CD14-positive monocyte (primary cell): ENCODE results near the gene FAM98C. TPM values are rescaled to one million over a fixed set of nuclear protein-coding genes. Genes with fewer than 3 reads are reported as not detected.

Experiments used
- DNase-seq, 3 donors: peaks; one replicate each; pipeline ENCODE4 v3.0.0-alpha.2; 2011 to 2022
- H2AFZ ChIP-seq: 2 replicates; pipeline ENCODE4 v1.6.0; 2012; ENCODE audit warnings: mild to moderate bottlenecking, low read depth, low read length, inconsistent platforms; ENCODE audit not compliant: insufficient read depth, poor library complexity, severe bottlenecking
- H3K27ac ChIP-seq, 2 donors: 1 replicate in 1 of 2; 2 replicates in 1 of 2; pipeline ENCODE4 v1.5.1; 2012 to 2013; ENCODE audit warnings: low read length in 2 of 2, control low read depth in 1 of 2, inconsistent platforms in 1 of 2, low read depth in 1 of 2, mild to moderate bottlenecking in 1 of 2
- H3K27me3 ChIP-seq, 2 donors: one replicate each; pipeline versions ENCODE4 v1.6.0 to v1.6.1; 2011 to 2013; ENCODE audit warnings: low read length in 2 of 2; ENCODE audit not compliant: control insufficient read depth in 2 of 2, insufficient read depth in 2 of 2
- H3K36me3 ChIP-seq, 2 donors: replicated peaks in 1 of 2; 1 replicate in 1 of 2; 2 replicates in 1 of 2; pipeline versions ENCODE4 v1.5.1 to v1.6.1; 2012 to 2013; ENCODE audit warnings: low read length in 2 of 2, control low read depth in 1 of 2, inconsistent platforms in 1 of 2, mild to moderate bottlenecking in 1 of 2; ENCODE audit not compliant: insufficient read depth in 2 of 2, control insufficient read depth in 1 of 2
- H3K4me1 ChIP-seq, 2 donors: 1 replicate in 1 of 2; 2 replicates in 1 of 2; pipeline versions ENCODE4 v1.5.1 to v1.6.1; 2012 to 2013; ENCODE audit warnings: low read length in 2 of 2, control low read depth in 1 of 2, inconsistent platforms in 1 of 2, mild to moderate bottlenecking in 1 of 2, moderate library complexity in 1 of 2; ENCODE audit not compliant: insufficient read depth in 2 of 2, control insufficient read depth in 1 of 2
- H3K4me2 ChIP-seq: replicated peaks from 2 replicates; pipeline ENCODE3; 2012; ENCODE audit warnings: low read length, moderate library complexity, mild to moderate bottlenecking; ENCODE audit not compliant: poor library complexity, severe bottlenecking; ENCODE audit errors: extremely low read depth
- H3K4me3 ChIP-seq, 3 experiments: fragments of 200-600 bp in 1 of 3; sonication (generic) in 1 of 3; replicated peaks in 1 of 3; 1 replicate in 2 of 3; 2 replicates in 1 of 3; pipeline ENCODE4 v1.5.1; 2011 to 2013; ENCODE audit warnings: low read length in 3 of 3, mild to moderate bottlenecking in 3 of 3, control low read depth in 2 of 3, low read depth in 2 of 3, inconsistent platforms in 1 of 3, moderate library complexity in 1 of 3
- H3K79me2 ChIP-seq: 2 replicates; pipeline ENCODE4 v1.6.0; 2012; ENCODE audit warnings: mild to moderate bottlenecking, control low read depth, inconsistent platforms, low read length, moderate library complexity; ENCODE audit not compliant: insufficient read depth
- H3K9ac ChIP-seq: 2 replicates; pipeline ENCODE4 v1.6.0; 2017; ENCODE audit warnings: low read length, mild to moderate bottlenecking; ENCODE audit not compliant: insufficient read depth, poor library complexity, severe bottlenecking
- H3K9me3 ChIP-seq, 2 donors: replicated peaks in 1 of 2; 1 replicate in 1 of 2; 2 replicates in 1 of 2; pipeline versions ENCODE4 v1.5.1 to v1.6.1; 2012 to 2013; ENCODE audit warnings: low read length in 2 of 2, control low read depth in 1 of 2; ENCODE audit not compliant: control insufficient read depth in 1 of 2, insufficient read depth in 1 of 2
- H4K20me1 ChIP-seq: 2 replicates; pipeline ENCODE4 v1.6.0; 2012; ENCODE audit warnings: mild to moderate bottlenecking, low read length, control low read depth, moderate library complexity; ENCODE audit not compliant: insufficient read depth
- H3K27ac Mint-ChIP-seq, 7 donors: one replicate each; pipeline ENCODE4 v1.8.0; 2020; ENCODE audit warnings: mild to moderate bottlenecking in 7 of 7, mixed read lengths in 7 of 7, moderate library complexity in 6 of 7, inconsistent platforms in 2 of 7
- H3K27me3 Mint-ChIP-seq, 3 donors: one replicate each; pipeline ENCODE4 v1.8.0; 2021 to 2022; ENCODE audit warnings: low read depth in 3 of 3, mild to moderate bottlenecking in 3 of 3, mixed read lengths in 3 of 3, moderate library complexity in 3 of 3, inconsistent platforms in 1 of 3
- H3K36me3 Mint-ChIP-seq, 2 donors: one replicate each; pipeline ENCODE4 v1.8.0; 2020; ENCODE audit warnings: mixed read lengths in 2 of 2, inconsistent platforms in 1 of 2, mild to moderate bottlenecking in 1 of 2
- H3K4me1 Mint-ChIP-seq: one replicate; pipeline ENCODE4 v1.8.0; 2020; ENCODE audit warnings: mild to moderate bottlenecking, mixed read lengths
- H3K4me3 Mint-ChIP-seq, 2 donors: one replicate each; pipeline ENCODE4 v1.8.0; 2020; ENCODE audit warnings: mild to moderate bottlenecking in 2 of 2, mixed read lengths in 2 of 2, moderate library complexity in 1 of 2
- H3K9me3 Mint-ChIP-seq, 7 donors: one replicate each; pipeline ENCODE4 v1.8.0; 2020 to 2022; ENCODE audit warnings: mixed read lengths in 7 of 7, mild to moderate bottlenecking in 6 of 7, moderate library complexity in 6 of 7, inconsistent platforms in 2 of 7
- WGBS: methylation state at CpG from one replicate; pipeline ENCODE4 v1.1.5; 2013; ENCODE audit warnings: missing lambda C conversion rate; ENCODE audit not compliant: insufficient coverage; 5-methylcytosine and 5-hydroxymethylcytosine counted together
- intact Hi-C, 2 donors: fragments of 100-400 bp; cut with micrococcal nuclease; formaldehyde crosslinking; loops; one replicate each; pipeline versions ENCODE4 v1.15.0 to v1.15.1; 2023
- polyA plus RNA-seq, 3 donors: library from polyadenylated mRNA; depleted of rRNA in 1 of 3; unstranded in 2 of 3; stranded (reverse) in 1 of 3; fragments of 300-500 nt in 2 of 3; fragments of >200 nt in 1 of 3; fragmentation: Illumina TruSeq in 2 of 3; gene quantifications; 1 replicate in 2 of 3; 2 replicates in 1 of 3; pipeline ENCODE4 v1.2.3, GENCODE V29; 2012 to 2021
- TF ChIP-seq, protein P1 (sequence below): fragments of 200-600 bp; IDR thresholded peaks from one replicate; pipeline ENCODE4 v1.8.0; 2022; ENCODE audit warnings: antibody characterized with exemption, mild to moderate bottlenecking

Gene FAM98C
- polyA plus RNA-seq, 3 donors = 8.5 to 41.0 (median 12.6) TPM

DNA sequence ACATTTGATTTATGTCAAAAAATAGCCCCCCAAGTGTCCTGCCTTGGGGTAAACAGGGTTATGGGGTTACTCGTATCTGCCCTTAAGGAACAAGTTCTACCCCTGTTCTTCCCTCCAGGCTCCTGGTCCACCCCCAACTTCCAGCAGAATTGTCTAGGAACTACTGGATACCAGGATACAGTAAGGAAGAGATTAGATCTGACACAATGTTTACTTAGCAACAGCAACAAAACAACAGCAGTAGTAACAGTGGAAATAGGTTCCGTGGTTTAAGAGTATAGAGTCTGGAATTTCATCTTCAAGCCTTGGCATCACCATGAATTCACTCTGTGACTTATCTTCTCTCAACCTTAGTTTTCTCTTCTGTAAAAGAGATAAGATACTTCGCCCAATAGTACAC lies 1.7 kb upstream of the FAM98C start:
- Mint-ChIP-seq H3K9me3 (peaks cover 0 to 2% (median 0%) of the 10 kb centered on the region in 7 donors), H3K36me3 (peaks cover 0 to 14% of the 10 kb centered on the region in 2 donors), H3K4me3 (no peak overlapping the region), H3K27ac (no peak overlapping the region), H3K27me3 (peaks cover 25 to 38% (median 27%) of the 10 kb centered on the region in 3 donors), H3K4me1 (peaks cover 16% of the 10 kb centered on the region)
- Histone ChIP-seq H3K79me2 (peaks cover 5% of the 10 kb centered on the region), H2AFZ (no peak overlapping the region), H3K4me1 (peaks cover 12 to 13% of the 10 kb centered on the region in 2 donors), H3K27ac (no peak overlapping the region), H3K9ac (no peak overlapping the region), H3K4me2 (no peak overlapping the region), H4K20me1 (no peaks in the 10 kb centered on the region), H3K36me3 (peaks cover 0 to 8% of the 10 kb centered on the region in 2 donors), H3K27me3 (peaks cover 10 to 22% of the 10 kb centered on the region in 2 donors), H3K9me3 (peaks cover 0 to under 1% of the 10 kb centered on the region in 2 donors), H3K4me3 (no peak overlapping the region)
- intact Hi-C loops = loop anchor here (5.0 to 10.0 kb wide), 5 partner anchors 106 to 534 kb away; partner anchors contain the start of genes MRPS12 (in 1 of the 2) and SARS2 (in 1 of the 2)
- WGBS = no CpG with 5 or more reads among the region's 3 CpGs
- DNase-seq = no peak
- TF ChIP-seq, protein P1, sequence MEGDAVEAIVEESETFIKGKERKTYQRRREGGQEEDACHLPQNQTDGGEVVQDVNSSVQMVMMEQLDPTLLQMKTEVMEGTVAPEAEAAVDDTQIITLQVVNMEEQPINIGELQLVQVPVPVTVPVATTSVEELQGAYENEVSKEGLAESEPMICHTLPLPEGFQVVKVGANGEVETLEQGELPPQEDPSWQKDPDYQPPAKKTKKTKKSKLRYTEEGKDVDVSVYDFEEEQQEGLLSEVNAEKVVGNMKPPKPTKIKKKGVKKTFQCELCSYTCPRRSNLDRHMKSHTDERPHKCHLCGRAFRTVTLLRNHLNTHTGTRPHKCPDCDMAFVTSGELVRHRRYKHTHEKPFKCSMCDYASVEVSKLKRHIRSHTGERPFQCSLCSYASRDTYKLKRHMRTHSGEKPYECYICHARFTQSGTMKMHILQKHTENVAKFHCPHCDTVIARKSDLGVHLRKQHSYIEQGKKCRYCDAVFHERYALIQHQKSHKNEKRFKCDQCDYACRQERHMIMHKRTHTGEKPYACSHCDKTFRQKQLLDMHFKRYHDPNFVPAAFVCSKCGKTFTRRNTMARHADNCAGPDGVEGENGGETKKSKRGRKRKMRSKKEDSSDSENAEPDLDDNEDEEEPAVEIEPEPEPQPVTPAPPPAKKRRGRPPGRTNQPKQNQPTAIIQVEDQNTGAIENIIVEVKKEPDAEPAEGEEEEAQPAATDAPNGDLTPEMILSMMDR = no peak

GRCh38 chr19:38402623-38402966 lies 298 bp upstream of the FAM98C start:
- intact Hi-C loops = loop anchor here (2.0 to 10.0 kb wide), 6 partner anchors 105 to 532 kb away; partner anchors contain the start of genes MRPS12 (in 1 of the 2) and SARS2 (in 1 of the 2)
- H3K9ac ChIP-seq = peak overlapping the region; percentile 46

More at GRCh38 chr19:38402623-38402966, 298 bp upstream of the FAM98C start:
- H3K36me3 Mint-ChIP-seq = peaks cover 9 to 28% of the 10 kb centered on the region in 2 donors
- TF ChIP-seq, protein P1 = no peak
- peaks cover 12 to 13% of the 10 kb centered on the region in 2 donors for H3K4me1 ChIP-seq
- H3K4me1 Mint-ChIP-seq = peaks cover 16% of the 10 kb centered on the region
- H3K9me3 ChIP-seq = no peaks in the 10 kb centered on the region
- H3K4me3 Mint-ChIP-seq = peak overlapping the region; percentile 77 to 95
- no peaks in the 10 kb centered on the region for H4K20me1 ChIP-seq
- no peak overlapping the region for H3K27ac ChIP-seq
- H3K9me3 Mint-ChIP-seq = peaks cover 0 to 2% (median 0%) of the 10 kb centered on the region in 7 donors
- peaks cover 0 to 8% of the 10 kb centered on the region in 2 donors for H3K27me3 ChIP-seq
- 0% methylated on average over 11 of the region's 18 CpGs for WGBS
- H3K27ac Mint-ChIP-seq = peak overlapping the region in 6 of 7 donors; percentile 51 to 81 (median 62)
- peak overlapping the region; percentile 91 for H2AFZ ChIP-seq
- peak overlapping the region in 2 of 3 experiments; percentile 22 to 88 for H3K4me3 ChIP-seq
- H3K79me2 ChIP-seq = peaks cover 5% of the 10 kb centered on the region
- peaks cover 8 to 19% of the 10 kb centered on the region in 2 donors for H3K36me3 ChIP-seq
- H3K27me3 Mint-ChIP-seq = peaks cover 11 to 23% (median 13%) of the 10 kb centered on the region in 3 donors
- peak overlapping the region; percentile 80 for H3K4me2 ChIP-seq
- no peak for DNase-seq
